H1 (cell line): ENCODE results near the gene SERINC4. TPM values are rescaled to one million over a fixed set of nuclear protein-coding genes. Genes with fewer than 3 reads are reported as not detected.
"Not testable (repeated sequence)": the region's sequence is repeated elsewhere in the genome, so short reads cannot be mapped to it uniquely, and the experiment has no call there.

Experiments
- CTCF ChIA-PET: fragments of 300-600 bp; sonication (Branson Sonifier 250); formaldehyde crosslinking; loops from one replicate; lab custom pipeline; 2021; ENCODE audit not compliant: partially characterized antibody; lab: Charles Lee
- POLR2A ChIA-PET: fragments of 300-600 bp; sonication (Branson Sonifier 250); formaldehyde crosslinking; loops from one replicate; lab custom pipeline; 2021; ENCODE audit warnings: inconsistent platforms; ENCODE audit not compliant: partially characterized antibody; lab: Charles Lee
- DNase-seq, 2 experiments: peaks; one replicate each; pipeline versions ENCODE4 v3.0.0 to v3.0.0-alpha.2; 2010 to 2022; ENCODE audit warnings: low spot score in 2 of 2, low read depth in 1 of 2, mixed read lengths in 1 of 2
- FAIRE-seq: peaks from 2 replicates; lab custom pipeline; 2011; peaks lifted over from hg19 to GRCh38; lab: Jason Lieb, UNC
- H2AFZ ChIP-seq: 2 replicates; pipeline ENCODE4 v1.8.1; 2012; ENCODE audit warnings: low read length, inconsistent platforms
- H2AK5ac ChIP-seq: 2 replicates; pipeline ENCODE4 v1.6.1; 2013; ENCODE audit warnings: low read depth, low read length
- H2BK120ac ChIP-seq: replicated peaks from 2 replicates; pipeline ENCODE3; 2013; ENCODE audit warnings: low read depth, low read length, inconsistent platforms
- H2BK12ac ChIP-seq: 2 replicates; pipeline ENCODE4 v1.6.1; 2013; ENCODE audit warnings: low read depth, low read length
- H2BK15ac ChIP-seq: 2 replicates; pipeline ENCODE4 v1.6.1; 2013; ENCODE audit warnings: low read length
- H2BK20ac ChIP-seq: 2 replicates; pipeline ENCODE4 v1.6.1; 2013; ENCODE audit warnings: low read length
- H2BK5ac ChIP-seq: 2 replicates; pipeline ENCODE4 v1.6.1; 2013; ENCODE audit warnings: low read depth, low read length
- H3K14ac ChIP-seq: 2 replicates; pipeline ENCODE4 v1.6.1; 2013; ENCODE audit warnings: inconsistent platforms; ENCODE audit not compliant: insufficient read length
- H3K18ac ChIP-seq: 2 replicates; pipeline ENCODE4 v1.6.1; 2013; ENCODE audit warnings: low read length; ENCODE audit errors: extremely low read depth
- H3K23ac ChIP-seq: 2 replicates; pipeline ENCODE4 v1.6.1; 2013; ENCODE audit warnings: inconsistent platforms; ENCODE audit not compliant: insufficient read length
- H3K23me2 ChIP-seq: 2 replicates; pipeline ENCODE4 v1.6.1; 2013; ENCODE audit warnings: low read depth, low read length
- H3K27ac ChIP-seq: 2 replicates; pipeline ENCODE4 v1.6.1; 2011; ENCODE audit warnings: low read depth, low read length, inconsistent platforms
- H3K27me3 ChIP-seq, 4 experiments: replicated peaks in 1 of 4; 1 replicate in 1 of 4; 2 replicates in 3 of 4; pipeline versions ENCODE4 v1.6.1 to v1.8.1; 2011 to 2013; ENCODE audit warnings: low read length in 3 of 4, mild to moderate bottlenecking in 3 of 4, inconsistent platforms in 2 of 4, mixed read lengths in 2 of 4, moderate library complexity in 1 of 4; ENCODE audit not compliant: control insufficient read depth in 3 of 4, insufficient read depth in 3 of 4; ENCODE audit errors: extremely low read depth in 1 of 4
- H3K36me3 ChIP-seq, 4 experiments: 2 replicates each; pipeline versions ENCODE4 v1.6.1 to v1.8.1; 2011 to 2013; ENCODE audit warnings: mild to moderate bottlenecking in 4 of 4, low read length in 3 of 4, moderate library complexity in 2 of 4, control low read depth in 1 of 4, inconsistent platforms in 1 of 4; ENCODE audit not compliant: insufficient read depth in 4 of 4, control insufficient read depth in 2 of 4
- H3K4ac ChIP-seq: replicated peaks from 2 replicates; pipeline ENCODE3; 2013; ENCODE audit warnings: low read length, low read depth, mixed read lengths, inconsistent platforms; ENCODE audit not compliant: insufficient read length
- H3K4me1 ChIP-seq, 4 experiments: replicated peaks in 1 of 4; 1 replicate in 1 of 4; 2 replicates in 3 of 4; pipeline versions ENCODE4 v1.6.1 to v1.8.1; 2011 to 2013; ENCODE audit warnings: low read length in 3 of 4, inconsistent platforms in 2 of 4, mixed read lengths in 1 of 4; ENCODE audit not compliant: insufficient read depth in 4 of 4, control insufficient read depth in 3 of 4
- H3K4me2 ChIP-seq, 2 experiments: 2 replicates each; pipeline versions ENCODE4 v1.6.1 to v1.8.1; 2011 to 2013; ENCODE audit warnings: low read depth in 2 of 2, low read length in 2 of 2, control low read depth in 1 of 2, inconsistent platforms in 1 of 2, mild to moderate bottlenecking in 1 of 2; ENCODE audit not compliant: insufficient read depth in 1 of 2
- H3K4me3 ChIP-seq, 4 experiments: fragments of 200-600, 300-600 bp in 1 of 4; sonication (generic), shearing (Covaris generic), sonication (Bioruptor Twin) in 1 of 4; 2 replicates each; pipeline versions ENCODE4 v1.5.1 to v1.8.1; 2011 to 2016; ENCODE audit warnings: low read length in 4 of 4, low read depth in 3 of 4, control low read depth in 2 of 4, inconsistent platforms in 2 of 4, mild to moderate bottlenecking in 2 of 4, mixed read lengths in 1 of 4, moderate library complexity in 1 of 4; ENCODE audit not compliant: insufficient read depth in 2 of 4; ENCODE audit errors: extremely low read depth in 1 of 4
- H3K56ac ChIP-seq: replicated peaks from 2 replicates; pipeline ENCODE3; 2013; ENCODE audit warnings: low read depth, mild to moderate bottlenecking, mixed read lengths, low read length, inconsistent platforms; ENCODE audit not compliant: insufficient read length
- H3K79me1 ChIP-seq: 2 replicates; pipeline ENCODE4 v1.6.1; 2013; ENCODE audit warnings: low read depth, low read length, control low read depth
- H3K79me2 ChIP-seq, 2 experiments: 2 replicates each; pipeline versions ENCODE4 v1.6.1 to v1.8.1; 2012 to 2013; ENCODE audit warnings: low read length in 2 of 2, mild to moderate bottlenecking in 2 of 2, inconsistent platforms in 1 of 2; ENCODE audit not compliant: insufficient read depth in 2 of 2, control insufficient read depth in 1 of 2
- H3K9ac ChIP-seq, 4 experiments: replicated peaks in 1 of 4; 1 replicate in 1 of 4; 2 replicates in 3 of 4; pipeline versions ENCODE4 v1.6.1 to v1.8.1; 2011 to 2013; ENCODE audit warnings: low read depth in 3 of 4, low read length in 3 of 4, control low read depth in 2 of 4, mild to moderate bottlenecking in 2 of 4, moderate library complexity in 2 of 4, inconsistent platforms in 1 of 4; ENCODE audit errors: extremely low read depth in 1 of 4
- H3K9me3 ChIP-seq, 2 experiments: 2 replicates each; pipeline versions ENCODE4 v1.6.1 to v1.8.1; 2012 to 2013; ENCODE audit warnings: mild to moderate bottlenecking in 2 of 2, moderate library complexity in 2 of 2, control low read depth in 1 of 2, inconsistent platforms in 1 of 2, low read depth in 1 of 2, low read length in 1 of 2, mixed read lengths in 1 of 2; ENCODE audit not compliant: insufficient read depth in 2 of 2
- H4K20me1 ChIP-seq, 2 experiments: replicated peaks in 1 of 2; 2 replicates each; pipeline versions ENCODE3 to v1.8.1; 2011 to 2013; ENCODE audit warnings: inconsistent platforms in 2 of 2, low read length in 2 of 2, mild to moderate bottlenecking in 1 of 2; ENCODE audit not compliant: insufficient read depth in 2 of 2, control insufficient read depth in 1 of 2
- H4K5ac ChIP-seq: 2 replicates; pipeline ENCODE4 v1.6.1; 2013; ENCODE audit warnings: low read length, low read depth, mixed read lengths, inconsistent platforms; ENCODE audit not compliant: insufficient read length
- H4K8ac ChIP-seq: 2 replicates; pipeline ENCODE4 v1.8.0; 2013; ENCODE audit warnings: mild to moderate bottlenecking, moderate library complexity, low read length, inconsistent platforms; ENCODE audit not compliant: insufficient read depth; ENCODE audit errors: extremely low read depth
- H4K91ac ChIP-seq: replicated peaks from 2 replicates; pipeline ENCODE3; 2013; ENCODE audit warnings: low read length, mixed read lengths, inconsistent platforms; ENCODE audit not compliant: insufficient read length
- WGBS, 2 experiments: shearing (Covaris generic) in 1 of 2; methylation state at CpG; one replicate each; pipeline versions ENCODE4 v1.1.6 to v1.1.7; 2013 to 2015; ENCODE audit warnings: low lambda C conversion rate in 2 of 2, mixed read lengths in 2 of 2, inconsistent platforms in 1 of 2, low coverage in 1 of 2, missing lambda C conversion rate in 1 of 2; ENCODE audit not compliant: insufficient replicate concordance in 2 of 2, insufficient coverage in 1 of 2, insufficient read length in 1 of 2; ENCODE audit errors: extremely low coverage in 1 of 2, missing lambda C conversion rate in 1 of 2; 5-methylcytosine and 5-hydroxymethylcytosine counted together
- polyA plus RNA-seq, 7 experiments: library from polyadenylated mRNA; depleted of rRNA in 3 of 7; stranded (reverse) in 5 of 7; unstranded in 2 of 7; fragments of >200 nt in 5 of 7; fragments of 200-250 nt in 2 of 7; gene quantifications; 1 replicate in 5 of 7; 2 replicates in 1 of 7; 4 replicates in 1 of 7; pipeline versions ENCODE4 v1.2.1 to v1.2.3, GENCODE V29; 2011 to 2013; ENCODE audit warnings: missing spikeins in 2 of 7, mixed read lengths in 2 of 7
- total RNA-seq: library from RNA; stranded (reverse); fragmentation: NEBNext Ultra II Directional; extraction: Animal tissue kit (Norgen Biotek cat#: 25700); gene quantifications from 2 replicates; pipeline ENCODE4 v1.2.1, GENCODE V29; 2021

The SERINC4 gene
- total and polyA plus RNA-seq, 2 of the 8 experiments (the other 6 are each of a cell fraction or from before 2014, with no cell fraction given) = 0.08 TPM; not detected in 1

- H2BK20ac ChIP-seq, H3K4me2 ChIP-seq, DNase-seq, H3K27ac ChIP-seq, H3K9me3 ChIP-seq, CTCF ChIA-PET, H2AK5ac ChIP-seq, H2AFZ ChIP-seq, H3K9ac ChIP-seq, H2BK15ac ChIP-seq, H4K20me1 ChIP-seq, H3K4me1 ChIP-seq, H3K23ac ChIP-seq, H3K4ac ChIP-seq, H2BK5ac ChIP-seq, H4K8ac ChIP-seq, H3K23me2 ChIP-seq, H4K91ac ChIP-seq, H3K14ac ChIP-seq, H4K5ac ChIP-seq, H2BK12ac ChIP-seq, H3K27me3 ChIP-seq, H3K56ac ChIP-seq, H3K18ac ChIP-seq, H2BK120ac ChIP-seq, H3K79me1 ChIP-seq, FAIRE-seq, H3K4me3 ChIP-seq: not testable (repeated sequence)
- H3K36me3 ChIP-seq = peaks cover 18 to 62% (median 29%) of the 10 kb centered on the region in 4 experiments
- WGBS, 2 experiments = 92% methylated on average over 7 of the region's 7 CpGs; no CpG with 5 or more reads in 1 of the 2 experiments
- POLR2A ChIA-PET = interaction anchor here (0.9 to 8.9 kb wide), 7 partner anchors 9 to 42 kb away, joined by 3 to 71 read pairs (median 4); partner anchors contain the start of genes ELL3, MFAP1 and SERF2
- peaks cover 0 to 13% of the 10 kb centered on the region in 2 experiments; a peak in 2 of 4 replicates for H3K79me2 ChIP-seq
Measured at GRCh38 chr15:43802676-43803075, 2.7 kb upstream of the SERINC4 start.
